NCI-H460 (cell line): Measurements from ENCODE around the gene SH3GL3. TPM values are rescaled to one million over a fixed set of nuclear protein-coding genes. Genes with fewer than 3 reads are reported as not detected.

Experiments
- DNase-seq: peaks from one replicate; pipeline ENCODE4 v3.0.0-alpha.2; 2016; ENCODE audit warnings: low read depth; ENCODE audit errors: extremely low read depth
- polyA plus RNA-seq: library from polyadenylated mRNA; depleted of rRNA; stranded (reverse); fragments of >200 nt; gene quantifications from 2 replicates; pipeline ENCODE4 v1.2.3, GENCODE V29; 2014; cell fraction: nucleus; rRNA removed
- total RNA-seq: library from RNA; depleted of rRNA; stranded (reverse); fragments of >200 nt; shearing (Covaris generic); gene quantifications from 2 replicates; pipeline ENCODE4 v1.2.3, GENCODE V29; 2014; rRNA removed

Gene SH3GL3, protein sequence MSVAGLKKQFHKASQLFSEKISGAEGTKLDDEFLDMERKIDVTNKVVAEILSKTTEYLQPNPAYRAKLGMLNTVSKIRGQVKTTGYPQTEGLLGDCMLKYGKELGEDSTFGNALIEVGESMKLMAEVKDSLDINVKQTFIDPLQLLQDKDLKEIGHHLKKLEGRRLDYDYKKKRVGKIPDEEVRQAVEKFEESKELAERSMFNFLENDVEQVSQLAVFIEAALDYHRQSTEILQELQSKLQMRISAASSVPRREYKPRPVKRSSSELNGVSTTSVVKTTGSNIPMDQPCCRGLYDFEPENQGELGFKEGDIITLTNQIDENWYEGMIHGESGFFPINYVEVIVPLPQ
- total RNA-seq = 0.37 TPM in 1 of 2 replicates, not detected in the other
- 0.58 and 1.4 TPM in 2 replicates for polyA plus RNA-seq

DNA sequence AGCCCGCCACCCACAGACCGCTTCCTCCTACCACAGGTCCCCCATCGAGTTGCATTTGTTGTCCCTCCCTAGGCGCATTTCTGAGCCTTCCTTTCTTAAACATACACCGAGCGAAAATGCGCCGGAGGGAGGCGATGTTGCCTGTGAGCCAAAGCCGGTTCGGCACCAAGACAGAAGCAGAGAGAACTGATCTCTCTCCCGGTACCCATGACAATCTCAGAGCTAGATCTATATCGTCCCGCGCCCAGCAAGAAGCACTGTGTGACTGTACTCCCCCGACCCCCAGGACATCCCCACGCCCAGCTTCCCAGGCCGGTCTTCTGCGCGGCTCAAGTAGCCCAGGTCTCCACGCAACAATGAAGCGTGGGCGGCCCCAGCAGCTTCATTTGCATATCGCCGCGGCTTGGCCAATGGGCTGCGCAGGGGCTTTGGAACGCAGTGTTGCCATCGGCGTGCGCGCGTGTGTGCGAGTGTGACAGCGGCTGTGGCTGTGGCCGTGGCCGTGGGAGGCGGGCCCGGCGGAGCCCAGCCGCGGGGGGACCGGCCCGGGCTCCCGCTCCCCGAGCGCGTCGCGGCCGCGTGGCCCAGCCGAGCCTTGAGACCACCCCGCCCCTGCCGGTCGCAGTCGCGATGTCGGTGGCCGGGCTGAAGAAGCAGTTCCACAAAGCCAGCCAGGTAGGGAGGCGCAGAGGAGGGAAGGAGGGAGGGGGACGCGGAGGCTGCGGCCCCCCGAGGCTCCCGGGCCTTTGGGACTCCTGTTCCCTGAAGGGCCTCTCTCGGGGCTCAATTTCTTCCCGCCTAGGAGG lies at the start of gene SH3GL3:
Gene SH3GL3, plus strand, starts transcription at position 438 of the 806 bp plus-strand sequence. Its CDS starts 193 bp downstream, at position 631.
- peak; percentile 71 for DNase-seq

DNA sequence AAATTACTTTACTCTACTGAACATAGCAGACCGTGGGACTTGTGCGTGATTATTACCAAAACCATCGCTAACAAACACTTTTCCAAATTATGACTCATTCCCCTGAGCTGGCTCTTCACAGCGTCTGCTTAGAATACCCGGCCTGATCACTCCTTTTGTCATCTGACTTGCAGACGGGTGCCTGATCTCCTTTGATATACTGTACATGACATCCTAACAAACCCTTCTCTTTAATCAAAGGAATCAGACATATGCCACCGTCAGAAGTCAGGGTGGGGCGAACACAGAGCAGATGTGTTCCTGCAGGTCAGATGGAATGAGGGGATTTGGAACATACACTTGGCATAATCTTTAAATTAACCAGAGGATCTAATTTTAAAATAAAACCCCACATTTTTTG lies 48.5 kb upstream of the SH3GL3 start:
- no peak for DNase-seq

DNA sequence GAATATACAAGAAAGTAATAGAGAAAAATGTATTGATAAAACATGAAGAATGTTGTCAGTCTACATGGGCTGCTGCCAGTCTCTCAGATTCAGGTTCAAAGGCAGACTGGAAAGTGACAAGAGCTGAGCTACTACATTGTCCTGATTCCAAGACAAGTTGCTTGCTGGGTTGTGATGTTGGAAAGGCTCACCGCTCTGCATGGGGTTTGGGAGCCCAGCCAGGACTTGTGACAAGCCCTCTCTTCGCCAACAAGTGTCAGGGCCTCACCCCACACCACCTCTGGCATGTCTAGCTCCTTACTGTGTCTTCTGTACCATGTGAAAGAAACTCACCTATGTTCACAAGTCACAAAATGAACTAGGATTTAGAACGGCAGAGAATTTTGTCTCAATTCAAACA lies 43.0 kb upstream of the SH3GL3 start:
- no peak for DNase-seq

DNA sequence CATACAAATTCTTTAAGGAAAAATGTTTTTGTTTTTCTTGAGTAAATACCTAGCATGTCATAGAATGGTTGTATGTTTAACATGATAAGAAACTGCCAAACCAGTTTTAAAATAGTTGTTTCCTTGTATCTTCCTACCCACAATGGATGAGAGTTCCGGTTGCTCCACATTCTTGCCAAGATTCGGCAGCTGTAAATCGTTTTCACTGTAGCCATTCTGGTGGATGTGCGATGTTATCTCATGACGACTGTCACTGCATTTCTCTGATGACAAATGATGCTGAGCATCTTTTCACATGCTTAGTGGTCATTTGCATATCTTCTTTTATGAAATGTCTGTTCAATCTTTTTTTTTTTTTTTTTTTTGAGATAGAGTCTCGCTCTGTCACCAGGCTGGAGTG lies 36.6 kb upstream of the SH3GL3 start:
- no peak for DNase-seq

DNA sequence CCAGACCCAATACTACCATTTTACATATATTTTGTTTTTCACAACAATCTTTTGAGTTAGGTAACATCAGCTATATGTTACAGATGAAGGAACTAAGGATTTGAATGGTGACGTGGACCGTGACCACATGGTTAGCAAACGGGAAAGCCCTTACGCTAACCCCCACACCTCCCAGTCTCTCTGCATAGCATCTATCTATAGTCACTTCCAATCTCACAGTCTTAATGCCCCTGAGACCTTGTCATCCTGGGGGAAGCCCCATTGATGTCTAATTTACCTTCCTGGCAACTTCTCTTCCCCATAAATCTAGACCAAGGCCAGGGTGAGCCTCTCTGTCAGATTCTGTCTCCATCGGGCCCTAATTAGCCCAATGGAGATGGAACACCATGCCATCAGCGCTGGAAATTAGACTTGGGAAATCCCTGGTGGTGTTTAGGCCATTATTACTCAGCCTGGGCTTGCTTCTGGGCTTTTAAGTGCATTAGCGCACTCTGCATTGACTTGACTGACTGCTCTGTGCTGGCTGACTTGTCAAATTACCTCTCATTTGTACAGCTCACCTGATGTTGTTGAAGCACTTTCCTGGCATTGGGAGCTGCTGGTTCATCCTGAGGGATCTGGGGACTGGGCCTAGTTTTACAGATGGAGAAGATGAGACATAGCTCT lies 34.0 kb upstream of the SH3GL3 start:
- no peak for DNase-seq

DNA sequence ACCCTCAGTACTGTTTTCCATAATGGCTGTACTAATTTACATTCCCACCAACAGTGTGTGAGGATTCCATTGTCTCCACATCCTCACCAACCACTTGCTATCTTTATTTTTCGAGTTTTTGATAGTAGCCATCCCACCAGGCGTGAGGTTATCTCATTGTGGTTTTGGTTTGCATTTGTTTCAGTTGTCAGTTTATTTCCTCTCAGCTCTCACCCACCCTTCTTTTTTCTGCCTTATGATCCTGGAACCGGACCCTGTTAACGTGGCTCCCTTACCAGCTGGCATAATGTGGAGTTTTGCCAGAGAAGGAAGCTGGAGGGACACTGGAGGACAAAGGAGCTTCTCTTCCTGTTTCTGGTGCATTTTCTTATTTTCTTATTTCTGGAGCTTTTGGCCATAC lies 25.1 kb upstream of the SH3GL3 start:
- DNase-seq = no peak

DNA sequence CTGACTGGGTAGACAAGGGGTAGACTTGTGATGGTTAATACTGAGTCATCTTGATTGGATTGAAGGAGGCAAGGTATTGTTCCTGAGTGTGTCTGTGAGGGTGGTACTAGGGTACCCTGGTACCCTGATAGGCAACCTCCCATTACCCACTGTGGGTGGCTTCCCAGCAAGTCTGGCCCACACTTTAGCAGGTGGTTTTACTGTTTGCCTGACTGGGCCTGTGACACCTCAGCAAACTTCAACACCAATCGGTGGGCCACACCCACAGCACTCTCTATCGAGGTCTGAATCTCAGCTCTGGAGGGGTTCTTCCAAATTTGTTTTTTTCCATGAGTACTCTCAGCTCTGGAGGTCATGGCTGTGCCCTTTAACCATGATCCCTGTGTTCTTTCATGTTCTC lies 24.6 kb upstream of the SH3GL3 start:
- DNase-seq = no peak

DNA sequence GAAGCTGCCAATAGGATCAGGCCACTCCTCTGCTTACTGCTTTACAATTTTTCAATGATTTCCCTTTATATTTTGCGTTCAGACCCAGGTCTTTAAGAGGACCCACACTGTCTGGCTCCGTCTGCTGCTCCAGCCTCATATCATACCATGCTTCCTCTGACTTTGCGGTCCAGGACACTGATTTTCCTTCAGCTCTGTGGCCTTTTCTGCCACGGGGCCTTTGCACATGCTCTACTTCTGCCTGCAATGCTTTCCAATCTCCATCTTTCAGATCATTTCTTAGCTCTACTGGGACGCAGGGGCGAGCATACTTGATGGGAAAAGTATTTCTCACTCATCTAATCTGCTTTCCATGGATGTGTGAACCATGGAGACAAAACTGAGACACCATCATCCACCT lies 23.0 kb upstream of the SH3GL3 start:
- no peak for DNase-seq

DNA sequence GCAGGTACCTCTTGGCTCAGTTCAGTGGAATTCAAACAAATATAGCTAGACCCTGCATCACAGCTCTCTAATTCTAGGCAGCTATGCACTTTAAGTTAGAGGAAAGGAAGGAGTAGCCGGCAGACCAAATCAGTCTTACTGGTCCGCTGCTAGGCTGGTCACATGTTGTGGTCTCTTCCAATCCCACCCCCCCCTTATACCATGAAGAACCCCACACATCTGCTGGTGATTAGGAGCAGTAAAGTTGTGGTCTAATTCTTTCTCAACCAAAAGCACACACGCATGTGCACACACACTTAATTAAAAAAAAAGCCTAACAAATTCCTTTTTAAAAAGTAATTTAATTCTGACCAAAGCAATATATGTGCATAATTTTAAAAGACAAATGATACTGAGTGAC lies 16.7 kb upstream of the SH3GL3 start:
- DNase-seq = no peak

DNA sequence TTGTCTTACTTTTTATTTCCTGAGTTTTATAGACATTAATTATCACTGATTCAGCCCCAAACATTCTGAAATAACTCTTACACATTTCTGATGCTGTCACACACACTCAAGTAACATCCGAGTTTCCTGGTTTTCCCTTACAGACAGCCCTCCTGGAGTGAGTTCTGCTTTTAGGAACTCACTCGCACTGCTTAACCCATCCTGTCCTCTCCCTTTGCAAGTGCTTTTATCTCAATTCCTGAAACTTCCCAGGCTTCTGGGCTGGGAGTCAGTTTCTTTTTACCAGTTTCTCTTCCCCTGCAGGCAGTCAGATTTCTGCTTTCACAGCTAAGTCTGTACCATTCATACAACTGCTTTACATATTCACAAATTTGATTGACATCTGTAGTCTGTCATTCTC lies 15.6 kb upstream of the SH3GL3 start:
- no peak for DNase-seq

DNA sequence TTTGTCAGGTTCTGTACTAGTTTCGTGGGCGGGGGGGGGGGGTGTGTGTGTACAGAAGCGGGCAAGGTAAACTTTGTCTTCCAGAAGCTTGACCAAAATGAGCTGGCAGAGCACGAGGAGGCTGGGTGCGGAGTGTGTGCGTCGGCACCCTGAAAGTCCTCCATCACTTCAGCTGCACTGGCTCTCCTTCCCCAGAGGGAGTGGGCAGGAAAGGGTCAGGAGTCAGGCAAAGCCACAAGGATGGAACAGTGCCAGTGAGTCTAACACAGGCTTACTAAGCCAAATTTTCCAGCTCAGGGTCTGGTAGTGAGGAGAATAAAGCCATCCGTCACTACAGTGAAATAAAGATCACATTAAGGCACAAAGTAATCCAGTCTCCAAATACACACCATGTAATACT lies 11.9 kb upstream of the SH3GL3 start:
- no peak for DNase-seq

DNA sequence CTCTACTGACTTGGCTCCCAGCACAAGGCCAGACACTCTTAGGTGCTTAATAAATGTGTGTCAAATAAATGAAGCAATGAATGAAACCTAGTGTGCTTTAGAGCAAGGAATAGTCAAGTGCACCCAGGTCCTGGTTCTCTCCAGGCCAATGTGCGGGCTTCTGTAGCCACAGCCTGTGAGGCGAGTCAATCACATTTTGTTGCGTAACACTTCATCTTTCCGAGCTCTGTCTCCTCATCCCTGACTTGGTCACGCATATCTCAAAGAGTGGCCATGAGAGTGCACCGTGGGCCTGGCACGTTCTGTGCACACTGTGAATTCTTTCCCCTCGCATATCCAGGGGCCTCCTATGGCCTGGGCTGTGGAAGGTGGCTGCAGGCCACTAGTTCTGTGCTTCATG lies 11.4 kb upstream of the SH3GL3 start:
- DNase-seq = no peak

DNA sequence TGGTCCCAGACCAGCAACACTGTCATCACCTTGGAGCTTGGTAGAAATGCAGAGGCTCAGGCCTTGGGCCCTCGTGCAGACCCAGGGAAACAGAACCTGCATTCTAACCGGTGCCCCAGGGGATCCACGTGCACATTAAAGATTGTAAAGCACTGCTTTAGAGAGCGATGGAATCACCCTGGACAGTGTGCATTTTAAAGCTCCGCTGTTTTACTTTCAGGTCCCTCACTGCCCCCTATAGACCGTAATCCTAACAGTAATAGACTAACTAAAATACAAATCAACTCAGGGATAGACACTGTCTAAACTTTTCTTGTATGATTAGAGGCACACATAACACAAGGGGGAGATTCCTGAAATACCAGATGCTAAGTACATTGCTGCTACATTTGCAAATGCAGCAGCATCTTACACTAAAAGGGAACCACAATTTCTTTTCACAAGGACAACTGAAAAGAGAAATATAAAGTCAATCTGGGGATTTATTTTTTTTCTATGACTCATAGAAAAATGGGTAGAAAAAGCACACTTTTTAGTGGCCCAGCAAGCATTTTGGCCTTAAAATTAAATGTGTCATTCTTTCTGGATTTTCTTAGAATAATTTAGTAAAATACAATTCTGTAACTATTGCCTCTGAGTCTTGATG lies 10.5 kb upstream of the SH3GL3 start:
- DNase-seq = peak; percentile 15

DNA sequence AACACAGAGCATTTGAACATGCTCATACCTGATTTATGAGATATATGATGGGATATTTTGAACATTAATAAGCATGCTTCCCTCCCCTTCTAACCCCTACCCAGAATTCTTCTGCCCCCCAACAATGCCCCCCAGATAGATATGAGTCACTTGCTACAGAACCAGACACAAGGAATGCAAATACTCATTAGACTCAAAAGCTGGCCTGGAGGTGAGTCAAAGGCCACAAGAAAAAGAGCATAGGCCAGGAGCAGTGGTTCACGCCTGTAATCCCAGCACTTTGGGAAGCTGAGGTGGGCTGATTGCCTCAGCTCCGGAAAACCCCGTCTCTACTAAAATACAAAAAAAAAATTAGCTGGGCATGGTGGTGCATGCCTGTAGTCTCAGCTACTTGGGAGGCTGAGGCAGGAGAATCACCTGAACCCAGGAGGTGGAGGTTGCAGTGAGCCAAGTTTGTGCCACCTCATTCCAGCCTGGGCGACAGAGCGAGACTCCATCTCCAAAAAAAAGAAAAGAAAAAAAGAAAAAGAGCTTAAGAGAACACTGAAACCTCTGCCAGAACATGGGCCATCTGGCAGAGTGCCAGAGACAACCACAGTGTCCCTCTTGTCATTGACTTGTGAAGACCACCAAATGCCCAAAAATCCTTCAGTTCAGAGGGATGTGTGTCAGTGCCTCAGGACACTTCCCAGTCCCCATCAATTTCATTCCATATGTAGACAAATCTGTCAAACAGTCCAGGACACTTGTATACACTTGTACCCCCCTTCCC lies 3.9 kb upstream of the SH3GL3 start:
- no peak for DNase-seq

DNA sequence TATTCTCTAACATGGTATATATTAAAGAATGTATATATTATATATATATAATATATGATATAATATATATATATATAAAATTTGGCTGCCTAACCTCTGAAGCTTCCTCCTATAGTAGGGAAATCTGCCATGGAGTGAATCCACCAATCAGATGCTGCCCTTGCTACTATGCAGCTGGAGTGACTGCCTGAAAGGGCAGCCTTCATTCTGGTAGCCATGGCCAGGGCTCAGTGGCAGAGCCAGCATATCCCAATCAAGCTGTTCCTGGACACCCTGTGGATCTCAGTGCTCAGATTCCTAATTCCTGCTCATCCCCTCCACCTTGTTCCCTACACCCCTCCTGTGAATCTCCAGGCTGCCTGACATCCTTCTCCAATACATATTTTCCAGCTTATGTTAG lies 2.2 kb upstream of the SH3GL3 start:
- no peak for DNase-seq

DNA sequence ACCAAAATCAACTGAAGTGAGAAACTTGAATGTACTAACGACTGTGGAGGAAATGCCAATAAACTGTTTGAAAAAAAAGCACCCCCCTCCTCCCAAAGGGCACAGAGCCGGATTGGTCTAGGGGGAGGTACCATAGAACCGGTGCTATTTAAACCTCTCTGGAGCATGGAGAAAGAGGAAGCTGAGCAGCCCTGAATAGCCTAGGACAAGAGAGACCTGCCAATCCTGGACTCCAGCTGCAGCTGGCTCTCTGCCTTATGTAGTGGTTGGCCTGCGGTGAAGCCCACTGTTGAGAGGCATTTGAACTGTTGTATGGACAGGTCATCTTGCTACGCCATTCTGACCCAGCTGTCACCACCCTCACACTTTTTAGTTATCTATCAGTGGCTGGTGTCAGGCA lies 1.5 kb upstream of the SH3GL3 start:
- DNase-seq = no peak

DNA sequence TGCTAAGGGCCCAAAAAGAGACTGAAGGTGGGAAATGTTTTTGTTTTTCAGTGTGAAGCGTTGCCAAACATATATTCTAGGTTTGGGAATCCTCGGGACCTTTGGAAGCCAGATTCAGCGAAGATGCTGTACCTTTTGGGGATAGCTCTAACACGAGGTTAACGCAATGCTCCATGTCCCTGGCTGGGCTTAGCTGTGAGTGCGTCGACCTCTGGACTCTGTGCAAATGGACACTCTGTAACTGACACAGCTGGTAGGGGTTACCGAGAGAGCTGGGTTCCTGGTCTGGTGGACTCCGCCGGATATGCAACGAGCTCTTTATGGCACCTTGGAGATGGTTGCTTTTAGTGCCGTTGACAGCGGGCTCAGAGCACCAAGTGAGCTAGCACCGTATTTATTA lies 724 bp upstream of the SH3GL3 start:
- no peak for DNase-seq

DNA sequence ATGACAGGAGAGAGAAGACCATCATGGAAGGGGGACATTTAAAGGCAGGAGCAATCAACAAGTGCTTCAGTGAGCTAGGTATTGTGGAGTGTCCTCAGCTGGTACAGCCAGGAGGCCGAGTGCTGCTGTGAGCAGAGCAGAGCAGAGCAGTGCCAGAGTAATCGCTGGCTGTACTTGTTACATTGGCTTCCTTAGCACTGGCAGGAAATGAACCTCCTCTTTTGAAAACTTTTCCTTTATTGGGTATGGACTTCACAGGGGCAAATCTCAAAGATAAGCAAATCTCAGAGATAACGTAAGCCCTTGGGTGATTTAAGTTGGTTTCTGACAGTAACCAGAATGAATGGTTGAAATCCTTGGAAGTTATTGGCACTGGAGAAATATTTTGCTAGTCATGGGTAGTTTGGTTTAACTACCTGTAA lies 2.1 kb downstream of the SH3GL3 start:
- DNase-seq = no peak

DNA sequence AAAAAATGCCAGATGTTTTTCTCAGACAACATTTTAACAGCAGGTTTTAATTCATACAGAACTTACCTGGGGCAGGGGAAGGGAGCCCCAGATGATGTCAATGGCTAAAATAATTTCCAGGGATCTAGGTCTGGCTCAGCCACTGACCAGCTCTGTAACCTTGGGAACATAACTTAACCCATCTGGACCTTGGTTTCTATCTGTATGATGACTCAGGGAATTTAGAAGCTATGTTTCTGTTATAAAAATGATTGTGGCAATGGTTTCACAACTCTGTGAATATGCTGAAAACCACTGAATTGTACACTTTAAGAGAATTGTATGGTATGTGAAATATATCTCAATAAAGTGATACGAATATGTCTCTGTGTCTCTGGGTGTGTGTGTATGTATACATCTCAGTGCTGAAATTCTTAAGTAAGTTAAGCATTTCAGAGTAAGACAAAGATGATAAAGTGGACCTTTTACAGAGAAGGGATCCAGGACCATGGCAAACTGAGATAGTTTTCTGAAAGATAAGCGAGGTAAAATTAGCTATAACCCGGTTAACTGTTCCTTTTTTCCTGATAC lies 2.9 kb downstream of the SH3GL3 start:
- DNase-seq = no peak

DNA sequence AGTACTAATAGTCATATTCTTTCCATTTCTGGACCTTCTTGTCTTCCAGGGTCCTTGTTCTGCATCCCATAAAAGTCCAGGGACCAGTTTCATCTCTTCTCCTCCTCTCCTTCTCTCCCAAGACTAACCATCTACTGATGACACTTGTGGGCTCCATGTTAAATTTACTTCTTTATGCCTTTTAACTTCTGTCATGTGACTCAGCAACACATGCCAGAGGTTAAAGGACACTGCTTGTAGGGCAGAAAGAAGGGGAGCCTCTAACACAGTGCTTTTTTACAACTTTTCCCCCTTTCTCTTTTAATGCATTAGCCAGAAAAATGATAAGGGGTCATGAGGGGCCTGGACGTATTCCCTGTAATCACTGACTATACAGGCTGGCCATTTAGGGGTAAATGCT lies 10.0 kb downstream of the SH3GL3 start:
- no peak for DNase-seq
